NB4 (cell line): ENCODE measurements around the gene MEIS1.

Experiments
- DNase-seq: peaks from one replicate; pipeline ENCODE4 v3.0.0; 2010; ENCODE audit warnings: low read depth
- H3K4me3 ChIP-seq: one replicate; pipeline ENCODE4 v1.5.1; 2011; ENCODE audit warnings: mild to moderate bottlenecking, low read depth, low read length, moderate library complexity
- CTCF ChIP-seq: IDR thresholded peaks from one replicate; pipeline ENCODE4 v1.5.1; 2012; ENCODE audit warnings: low read depth, low read length
- MYC ChIP-seq: IDR thresholded peaks from 2 replicates; pipeline ENCODE4 v1.6.1; 2011; ENCODE audit warnings: low read depth, low read length
- POLR2A ChIP-seq: IDR thresholded peaks from 2 replicates; pipeline ENCODE4 v1.6.1; 2011; ENCODE audit warnings: mild to moderate bottlenecking; ENCODE audit not compliant: insufficient read length; ENCODE audit errors: extremely low read depth
- TF ChIP-seq, protein P1 (sequence below): IDR thresholded peaks from 2 replicates; pipeline ENCODE4 v1.6.1; 2011; ENCODE audit warnings: low read depth, low read length

Gene MEIS1

DNA sequence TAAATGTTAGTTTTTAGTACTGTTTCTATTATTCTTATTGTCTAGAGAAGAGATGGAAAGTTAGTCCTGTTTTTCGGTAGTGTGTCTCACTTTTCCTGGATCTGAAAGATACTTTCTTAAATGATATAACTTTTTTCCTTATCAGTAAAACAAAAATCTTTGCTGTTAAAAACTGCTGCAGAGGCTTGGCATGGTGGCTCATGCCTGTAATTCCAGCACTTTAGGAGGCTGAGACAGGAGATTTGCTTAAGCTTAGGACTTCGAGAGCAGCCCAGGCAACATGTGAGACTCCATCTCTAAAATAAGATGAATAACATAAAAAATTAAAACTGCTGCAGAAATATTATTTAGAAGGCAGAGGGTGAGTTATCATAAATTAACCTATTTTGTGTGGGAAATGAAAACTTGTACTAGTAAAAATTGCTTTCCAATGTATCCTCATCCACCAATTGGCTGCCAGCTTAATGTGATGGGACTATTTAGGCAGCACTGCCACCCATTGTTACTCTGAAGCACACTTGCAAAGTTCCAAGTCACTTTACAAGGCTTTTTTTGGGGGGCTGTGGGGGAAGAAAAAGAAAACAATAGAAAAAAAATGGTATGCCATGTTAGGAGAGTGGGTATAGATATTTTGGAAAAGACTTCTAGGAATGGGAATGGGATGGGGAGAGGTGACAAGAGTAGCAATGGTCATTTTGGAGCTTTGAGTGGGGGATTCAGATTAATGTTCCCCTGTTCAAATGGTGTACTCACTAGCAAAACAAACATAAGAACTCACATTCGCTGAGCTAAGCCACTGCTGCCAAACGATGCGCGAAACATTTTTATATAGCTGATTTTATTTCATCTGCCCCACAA, 62.7 kb downstream of the MEIS1 start:
- no peak overlapping the region for H3K4me3 ChIP-seq
- DNase-seq, result no peak
- TF ChIP-seq, protein P1, sequence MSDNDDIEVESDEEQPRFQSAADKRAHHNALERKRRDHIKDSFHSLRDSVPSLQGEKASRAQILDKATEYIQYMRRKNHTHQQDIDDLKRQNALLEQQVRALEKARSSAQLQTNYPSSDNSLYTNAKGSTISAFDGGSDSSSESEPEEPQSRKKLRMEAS, result no peak
- TF ChIP-seq POLR2A (no peak), CTCF (no peak), MYC (no peak)

- no peak overlapping the region for H3K4me3 ChIP-seq
- no peak for TF ChIP-seq MYC
- TF ChIP-seq, protein P1, result no peak
- TF ChIP-seq CTCF, result no peak
- no peak for TF ChIP-seq POLR2A
- no peak for DNase-seq
Observed at GRCh38 chr2:66498289-66498975, 63.5 kb downstream of the MEIS1 start.

DNA sequence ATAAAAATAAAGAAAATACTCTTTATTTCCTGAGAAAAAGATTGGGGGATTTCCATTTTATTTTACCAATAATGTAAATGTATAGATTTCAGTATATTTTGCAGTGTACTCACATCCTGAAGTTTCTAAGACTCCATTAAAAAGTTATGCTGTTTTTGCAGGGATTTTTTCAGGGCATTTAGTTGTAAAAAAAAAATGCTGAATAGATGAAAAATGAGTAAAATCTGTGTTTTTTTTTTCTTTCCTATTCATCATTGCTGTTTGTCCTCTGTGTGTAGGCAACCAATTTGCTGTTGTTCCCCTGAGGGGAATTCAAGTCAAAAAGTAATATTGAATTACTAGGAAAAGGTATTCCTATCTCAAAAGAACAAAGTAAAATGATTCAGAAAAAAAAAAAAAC, 66.3 kb downstream of the MEIS1 start:
- no peak for DNase-seq
- no peak for TF ChIP-seq CTCF
- no peak for TF ChIP-seq POLR2A
- TF ChIP-seq, protein P1, result no peak
- TF ChIP-seq MYC, result no peak
- H3K4me3 ChIP-seq, result no peak overlapping the region

- no peak for DNase-seq
- TF ChIP-seq CTCF, result no peak
- no peak for TF ChIP-seq MYC
- TF ChIP-seq POLR2A, result no peak
- TF ChIP-seq, protein P1, result no peak
Observed at GRCh38 chr2:66506265-66506664, 71.3 kb downstream of the MEIS1 start.

DNA sequence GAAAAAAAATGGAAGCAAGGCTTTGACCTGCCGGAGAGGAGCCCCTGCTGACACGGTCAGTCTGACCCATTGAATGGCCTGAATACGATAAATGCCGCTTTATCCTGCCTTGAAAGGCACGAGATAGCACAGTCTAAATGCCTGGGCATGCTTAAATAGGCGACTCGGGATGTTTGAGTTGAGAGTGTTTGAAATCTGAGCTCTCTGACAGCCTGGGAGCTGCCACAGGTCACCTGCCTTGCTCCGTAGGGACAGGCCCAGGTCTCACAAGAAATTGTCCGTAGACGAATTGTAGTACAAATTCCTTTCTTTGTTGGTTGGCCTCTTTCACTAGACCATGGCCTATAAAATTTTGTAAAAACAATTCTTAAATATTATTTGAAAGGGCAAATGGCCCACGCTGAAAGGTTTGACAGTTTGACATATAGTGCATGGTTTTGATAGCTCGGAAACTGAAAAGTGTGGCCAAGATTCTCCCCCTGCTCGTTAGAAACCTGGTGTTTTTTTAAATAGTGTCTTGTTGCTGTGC, 72.8 kb downstream of the MEIS1 start:
- no peak for DNase-seq
- TF ChIP-seq CTCF, result no peak
- TF ChIP-seq POLR2A, result no peak
- TF ChIP-seq, protein P1, result no peak
- no peak for TF ChIP-seq MYC
- no peak overlapping the region for H3K4me3 ChIP-seq

More at GRCh38 chr2:66506265-66506664, 71.3 kb downstream of the MEIS1 start:
- no peak overlapping the region for H3K4me3 ChIP-seq
